Heart right ventricle (tissue), 16 donors: ENCODE data around the gene LYSMD4. TPM values are rescaled to one million over a fixed set of nuclear protein-coding genes. Genes with fewer than 3 reads are reported as not detected.
A peak's percentile ranks its signal among the peaks of the same experiment; 100 is the strongest.

Source experiments
- ATAC-seq, 8 donors: fragments of 200-7000 bp; cut with Tn5 transposase; one replicate each; pipeline ENCODE4 v1.9.1; 2020; ENCODE audit warnings: mild to moderate bottlenecking in 8 of 8, moderate library complexity in 8 of 8, moderate number of reproducible peaks in 1 of 8
- DNase-seq, 2 donors: peaks; one replicate each; pipeline ENCODE4 v3.0.0-alpha.2; 2020
- H3K27ac ChIP-seq, 10 donors: fragments of 200-600 bp; sonication (generic) in 2 of 10; one replicate each; pipeline versions ENCODE4 v1.5.0 to v1.8.0; 2020 to 2022; ENCODE audit warnings: mild to moderate bottlenecking in 3 of 10
- H3K27me3 ChIP-seq, 7 donors: fragments of 200-600 bp; one replicate each; pipeline ENCODE4 v1.8.0; 2021 to 2022; ENCODE audit warnings: mild to moderate bottlenecking in 2 of 7
- H3K36me3 ChIP-seq, 9 donors: fragments of 200-600 bp; sonication (generic) in 1 of 9; one replicate each; pipeline versions ENCODE4 v1.5.0 to v1.8.0; 2020 to 2022; ENCODE audit warnings: mild to moderate bottlenecking in 2 of 9
- H3K4me1 ChIP-seq, 9 donors: fragments of 200-600 bp; sonication (generic) in 1 of 9; one replicate each; pipeline versions ENCODE4 v1.5.0 to v1.8.0; 2020 to 2022; ENCODE audit warnings: mild to moderate bottlenecking in 4 of 9
- H3K4me3 ChIP-seq, 10 donors: fragments of 200-600 bp; sonication (generic) in 2 of 10; one replicate each; pipeline versions ENCODE4 v1.5.0 to v1.8.0; 2020 to 2022; ENCODE audit warnings: mild to moderate bottlenecking in 7 of 10, moderate library complexity in 2 of 10
- H3K9me3 ChIP-seq, 11 donors: fragments of 200-600 bp in 10 of 11; sonication (generic) in 2 of 11; one replicate each; pipeline versions ENCODE4 v1.5.0 to v1.8.0; 2013 to 2022; ENCODE audit warnings: mild to moderate bottlenecking in 2 of 11, control low read depth in 1 of 11, moderate library complexity in 1 of 11
- WGBS, 2 donors: extraction: QIAGEN DNeasy Blood & Tissue Kit; methylation state at CpG; one replicate each; pipeline ENCODE4 v1.1.7; 2013; ENCODE audit warnings: inconsistent platforms in 1 of 2; 5-methylcytosine and 5-hydroxymethylcytosine counted together
- intact Hi-C, 10 donors: fragments of 100-400 bp; cut with DNase I; formaldehyde crosslinking; loops; one replicate each; pipeline versions ENCODE4 v1.11.1 to v1.14.2; 2022
- polyA plus RNA-seq, 2 donors: library from polyadenylated mRNA; stranded (reverse); fragments of 200-250 nt; gene quantifications; one replicate each; pipeline ENCODE4 v1.2.3, GENCODE V29; 2013
- total RNA-seq, 10 donors: library from RNA; stranded (reverse); fragmentation: NEBNext Ultra II Directional in 3 of 10; extraction: Animal tissue kit (Norgen Biotek cat#: 25700) in 3 of 10; gene quantifications; one replicate each; pipeline versions ENCODE4 v1.2.1 to v1.2.4, GENCODE V29; 2021 to 2023
- TF ChIP-seq, protein P1 (sequence below), 9 donors: fragments of 200-600 bp; sonication (generic) in 2 of 9; IDR thresholded peaks; one replicate each; pipeline versions ENCODE4 v1.5.0 to v1.8.0; 2021 to 2022; ENCODE audit warnings: antibody characterized with exemption in 9 of 9, mild to moderate bottlenecking in 5 of 9, moderate library complexity in 1 of 9
- donor health status: Arrhythmogenic right ventricular cardiomyopathy.
- donor health status: ischemic (EF 13 %, LVEDD 7.1; RV severe dilation, severe dysfunction).
- donor health status: healthy with polysubstance abuse.
- donor health status: DM: no; HTN: yes; CAD: no.
- donor health status: DM: no; HTN: no; CAD: no.
- donor health status: ischemic (EF 25% LVEDD 6.9; RV normal size, moderate dysfunction).
- donor health status: ischemic (EF 25% LVEDD 5.7; RV mildly dilated, moderate dysfunction).
- donor health status: healthy.
- donor health status: DM: yes; HTN: yes; CAD: no.
- donor health status: Ischemic cardiomyopathy.
- donor health status: ischemic (EF 35%, LVEDD 5.7; RV mildly dilated, moderate dysfunction).
- donor health status: nonischemic (EF 11% LVEDD 7.7; RV severe dilation, severe dysfunction).
- donor health status: DM: yes; HTN: yes; CAD: no.
- donor health status: PGD.
- donor health status: ischemic (EF 29% LVEDD 5.4; RV normal size, mild dysfunction).
- donor health status: nonischemic (EF 23%, LVEDD 6.1; RV moderate dilation, normal function).

Gene LYSMD4
- total and polyA plus RNA-seq, 12 donors: 6.4 to 16.7 (median 11.9) TPM

DNA sequence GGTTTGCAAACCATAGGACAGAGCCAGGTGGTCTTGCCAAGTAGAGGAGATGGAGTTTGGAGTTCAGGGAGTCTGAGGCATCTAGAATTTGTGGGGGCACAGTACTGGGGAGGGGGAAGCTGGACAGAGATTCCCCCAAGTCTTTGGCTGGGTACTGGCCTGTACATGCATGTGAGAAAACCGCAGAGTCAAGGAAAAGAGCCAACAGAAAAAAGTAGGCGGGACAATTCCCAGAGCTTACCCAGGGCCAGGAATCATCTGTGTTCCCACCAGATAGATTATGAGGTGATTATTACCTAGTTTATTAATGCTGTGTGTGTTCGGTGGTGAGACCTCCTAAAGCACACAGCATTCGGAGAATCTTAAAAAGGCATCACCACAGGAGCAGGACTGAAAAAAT is 11.3 kb downstream of the LYSMD4 start:
- TF ChIP-seq, protein P1, sequence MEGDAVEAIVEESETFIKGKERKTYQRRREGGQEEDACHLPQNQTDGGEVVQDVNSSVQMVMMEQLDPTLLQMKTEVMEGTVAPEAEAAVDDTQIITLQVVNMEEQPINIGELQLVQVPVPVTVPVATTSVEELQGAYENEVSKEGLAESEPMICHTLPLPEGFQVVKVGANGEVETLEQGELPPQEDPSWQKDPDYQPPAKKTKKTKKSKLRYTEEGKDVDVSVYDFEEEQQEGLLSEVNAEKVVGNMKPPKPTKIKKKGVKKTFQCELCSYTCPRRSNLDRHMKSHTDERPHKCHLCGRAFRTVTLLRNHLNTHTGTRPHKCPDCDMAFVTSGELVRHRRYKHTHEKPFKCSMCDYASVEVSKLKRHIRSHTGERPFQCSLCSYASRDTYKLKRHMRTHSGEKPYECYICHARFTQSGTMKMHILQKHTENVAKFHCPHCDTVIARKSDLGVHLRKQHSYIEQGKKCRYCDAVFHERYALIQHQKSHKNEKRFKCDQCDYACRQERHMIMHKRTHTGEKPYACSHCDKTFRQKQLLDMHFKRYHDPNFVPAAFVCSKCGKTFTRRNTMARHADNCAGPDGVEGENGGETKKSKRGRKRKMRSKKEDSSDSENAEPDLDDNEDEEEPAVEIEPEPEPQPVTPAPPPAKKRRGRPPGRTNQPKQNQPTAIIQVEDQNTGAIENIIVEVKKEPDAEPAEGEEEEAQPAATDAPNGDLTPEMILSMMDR (IDR thresholded peaks at IDR 0.05): no peak
- Histone ChIP-seq H3K27me3 (no peaks in the 10 kb centered on the region), H3K27ac (no peak overlapping the region), H3K4me1 (peaks cover 3 to 46% (median 27%) of the 10 kb centered on the region in 9 donors), H3K4me3 (no peak overlapping the region), H3K36me3 (peaks cover 0 to 20% (median 0%) of the 10 kb centered on the region in 9 donors), H3K9me3 (no peaks in the 10 kb centered on the region)
- intact Hi-C loops: no loop called here
- 95 to 96% methylated on average over 4 of the region's 4 CpGs for WGBS, 2 donors
- no peak for DNase-seq
- ATAC-seq: no peak

DNA sequence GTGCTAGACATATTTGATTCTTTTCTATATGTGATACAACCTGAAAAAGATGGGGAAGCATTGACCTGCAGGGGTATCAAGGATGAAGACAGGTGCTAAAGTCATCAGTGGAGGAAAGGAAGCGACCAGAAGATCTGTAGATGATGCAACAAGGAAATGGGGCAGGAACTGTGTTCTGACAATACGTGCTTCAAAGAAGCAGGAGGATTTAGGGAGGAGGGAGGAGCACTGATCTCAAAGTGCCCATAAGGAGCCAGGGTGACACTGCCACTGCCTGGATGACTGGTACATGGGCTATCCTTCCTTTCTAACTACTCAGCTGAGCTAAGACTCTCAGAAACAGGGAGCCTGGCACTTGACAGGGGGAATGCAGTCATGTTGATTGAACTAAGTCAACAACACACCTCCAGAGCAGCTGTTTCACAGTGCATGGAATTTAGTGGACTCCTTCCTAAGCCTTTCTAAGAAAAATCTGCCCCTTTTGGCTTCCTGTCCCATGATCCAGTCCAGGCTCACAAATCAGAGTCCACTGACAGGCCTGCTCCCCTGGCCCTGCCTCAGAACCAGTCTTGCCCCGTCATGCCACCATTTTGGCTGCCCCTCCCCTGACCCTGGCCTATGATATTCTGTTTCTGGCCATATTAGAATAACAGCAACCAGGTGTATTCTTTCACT is 12.0 kb downstream of the LYSMD4 start:
- no peak overlapping the region for H3K27ac ChIP-seq
- peaks cover 0 to 16% (median 0%) of the 10 kb centered on the region in 9 donors for H3K36me3 ChIP-seq
- peaks cover 8 to 51% (median 33%) of the 10 kb centered on the region in 9 donors for H3K4me1 ChIP-seq
- no peak for ATAC-seq
- intact Hi-C loops: no loop called here
- TF ChIP-seq, protein P1 (IDR thresholded peaks at IDR 0.05): no peak
- no peak for DNase-seq
- no peaks in the 10 kb centered on the region for H3K27me3 ChIP-seq
- 73 to 77% methylated on average over 3 of the region's 3 CpGs for WGBS, 2 donors
- H3K9me3 ChIP-seq: no peaks in the 10 kb centered on the region
- H3K4me3 ChIP-seq: no peak overlapping the region

DNA sequence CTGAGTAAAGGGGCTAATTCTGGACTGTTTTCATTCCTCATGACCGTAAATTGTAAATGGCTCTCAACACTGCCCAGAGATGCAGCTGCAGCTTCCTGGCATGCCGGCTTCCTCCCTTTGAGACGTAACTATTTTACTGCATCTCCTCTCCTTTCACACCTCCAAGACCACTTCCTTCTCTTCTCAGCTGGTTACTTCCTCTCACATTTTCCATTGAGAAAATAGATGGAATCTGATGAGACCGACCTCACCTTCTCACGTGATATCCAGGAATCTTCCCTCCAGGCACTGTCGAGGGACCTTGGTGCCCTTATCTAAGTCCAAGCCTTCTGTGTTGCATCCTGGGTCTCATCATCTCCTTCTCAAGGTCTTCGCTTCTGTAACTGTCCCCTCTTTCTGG is 12.7 kb downstream of the LYSMD4 start:
- H3K27me3 ChIP-seq: no peaks in the 10 kb centered on the region
- H3K4me1 ChIP-seq: peaks cover 8 to 58% (median 40%) of the 10 kb centered on the region in 9 donors
- peaks cover 0 to 22% (median 0%) of the 10 kb centered on the region in 9 donors for H3K36me3 ChIP-seq
- no peak overlapping the region for H3K4me3 ChIP-seq
- WGBS, 2 donors: 65 to 72% methylated on average over 7 of the region's 7 CpGs
- intact Hi-C loops: no loop called here
- ATAC-seq (no peak), DNase-seq (no peak)
- H3K9me3 ChIP-seq: no peaks in the 10 kb centered on the region
- TF ChIP-seq, protein P1 (IDR thresholded peaks at IDR 0.05): no peak
- no peak overlapping the region for H3K27ac ChIP-seq

DNA sequence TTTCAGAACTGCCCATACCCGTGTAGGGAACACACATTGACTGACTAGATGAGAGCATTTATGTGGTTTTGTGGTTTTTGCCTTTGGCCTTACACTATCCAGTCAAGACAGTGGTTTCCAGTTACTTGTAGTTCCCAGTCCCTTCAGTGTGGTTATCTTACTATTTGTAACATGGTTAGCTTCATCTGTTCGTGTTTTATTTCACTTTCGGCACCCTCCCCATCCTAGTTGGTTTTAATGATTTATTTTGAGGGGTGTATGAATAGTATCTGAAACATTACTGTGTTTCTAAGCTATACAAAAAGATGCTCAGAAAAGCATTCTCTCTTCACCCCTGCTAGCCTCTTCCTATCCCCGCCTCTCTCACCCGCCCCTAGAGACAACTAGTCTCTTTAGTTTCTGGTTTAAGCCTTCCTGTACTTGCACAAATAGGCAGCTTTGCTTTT is 14.1 kb downstream of the LYSMD4 start:
- Histone ChIP-seq H3K4me3 (no peak overlapping the region), H3K36me3 (peaks cover 0 to 37% (median 0%) of the 10 kb centered on the region in 9 donors)
- intact Hi-C loops: no loop called here

More for the DNA sequence above, 14.1 kb downstream of the LYSMD4 start:
- no peak for ATAC-seq
- no peaks in the 10 kb centered on the region for H3K27me3 ChIP-seq
- H3K9me3 ChIP-seq: no peaks in the 10 kb centered on the region
- peak overlapping the region in 2 of 10 donors; percentile 0 to 85 for H3K27ac ChIP-seq
- TF ChIP-seq, protein P1 (IDR thresholded peaks at IDR 0.05): no peak
- WGBS, 2 donors: 83 to 89% methylated on average over 5 of the region's 5 CpGs
- peaks cover 8 to 60% (median 45%) of the 10 kb centered on the region in 9 donors for H3K4me1 ChIP-seq
- no peak for DNase-seq
